H1 (cell line): ENCODE data around the gene LAS1L. TPM values are rescaled to one million over a fixed set of nuclear protein-coding genes. Genes with fewer than 3 reads are reported as not detected.

Source experiments
- CTCF ChIA-PET: fragments of 300-600 bp; sonication (Branson Sonifier 250); formaldehyde crosslinking; loops from one replicate; lab custom pipeline; 2021; ENCODE audit not compliant: partially characterized antibody; lab: Charles Lee
- POLR2A ChIA-PET: fragments of 300-600 bp; sonication (Branson Sonifier 250); formaldehyde crosslinking; loops from one replicate; lab custom pipeline; 2021; ENCODE audit warnings: inconsistent platforms; ENCODE audit not compliant: partially characterized antibody; lab: Charles Lee
- DNase-seq, 2 experiments: peaks; one replicate each; pipeline versions ENCODE4 v3.0.0 to v3.0.0-alpha.2; 2010 to 2022; ENCODE audit warnings: low spot score in 2 of 2, low read depth in 1 of 2, mixed read lengths in 1 of 2
- FAIRE-seq: peaks from 2 replicates; lab custom pipeline; 2011; peaks lifted over from hg19 to GRCh38; lab: Jason Lieb, UNC
- H2AFZ ChIP-seq: 2 replicates; pipeline ENCODE4 v1.8.1; 2012; ENCODE audit warnings: low read length, inconsistent platforms
- H2AK5ac ChIP-seq: 2 replicates; pipeline ENCODE4 v1.6.1; 2013; ENCODE audit warnings: low read depth, low read length
- H2BK120ac ChIP-seq: replicated peaks from 2 replicates; pipeline ENCODE3; 2013; ENCODE audit warnings: low read depth, low read length, inconsistent platforms
- H2BK12ac ChIP-seq: 2 replicates; pipeline ENCODE4 v1.6.1; 2013; ENCODE audit warnings: low read depth, low read length
- H2BK15ac ChIP-seq: 2 replicates; pipeline ENCODE4 v1.6.1; 2013; ENCODE audit warnings: low read length
- H2BK20ac ChIP-seq: 2 replicates; pipeline ENCODE4 v1.6.1; 2013; ENCODE audit warnings: low read length
- H2BK5ac ChIP-seq: 2 replicates; pipeline ENCODE4 v1.6.1; 2013; ENCODE audit warnings: low read depth, low read length
- H3K14ac ChIP-seq: 2 replicates; pipeline ENCODE4 v1.6.1; 2013; ENCODE audit warnings: inconsistent platforms; ENCODE audit not compliant: insufficient read length
- H3K18ac ChIP-seq: 2 replicates; pipeline ENCODE4 v1.6.1; 2013; ENCODE audit warnings: low read length; ENCODE audit errors: extremely low read depth
- H3K23ac ChIP-seq: 2 replicates; pipeline ENCODE4 v1.6.1; 2013; ENCODE audit warnings: inconsistent platforms; ENCODE audit not compliant: insufficient read length
- H3K23me2 ChIP-seq: 2 replicates; pipeline ENCODE4 v1.6.1; 2013; ENCODE audit warnings: low read depth, low read length
- H3K27ac ChIP-seq: 2 replicates; pipeline ENCODE4 v1.6.1; 2011; ENCODE audit warnings: low read depth, low read length, inconsistent platforms
- H3K27me3 ChIP-seq, 4 experiments: replicated peaks in 1 of 4; 1 replicate in 1 of 4; 2 replicates in 3 of 4; pipeline versions ENCODE4 v1.6.1 to v1.8.1; 2011 to 2013; ENCODE audit warnings: low read length in 3 of 4, mild to moderate bottlenecking in 3 of 4, inconsistent platforms in 2 of 4, mixed read lengths in 2 of 4, moderate library complexity in 1 of 4; ENCODE audit not compliant: control insufficient read depth in 3 of 4, insufficient read depth in 3 of 4; ENCODE audit errors: extremely low read depth in 1 of 4
- H3K36me3 ChIP-seq, 4 experiments: 2 replicates each; pipeline versions ENCODE4 v1.6.1 to v1.8.1; 2011 to 2013; ENCODE audit warnings: mild to moderate bottlenecking in 4 of 4, low read length in 3 of 4, moderate library complexity in 2 of 4, control low read depth in 1 of 4, inconsistent platforms in 1 of 4; ENCODE audit not compliant: insufficient read depth in 4 of 4, control insufficient read depth in 2 of 4
- H3K4ac ChIP-seq: replicated peaks from 2 replicates; pipeline ENCODE3; 2013; ENCODE audit warnings: low read length, low read depth, mixed read lengths, inconsistent platforms; ENCODE audit not compliant: insufficient read length
- H3K4me1 ChIP-seq, 4 experiments: replicated peaks in 1 of 4; 1 replicate in 1 of 4; 2 replicates in 3 of 4; pipeline versions ENCODE4 v1.6.1 to v1.8.1; 2011 to 2013; ENCODE audit warnings: low read length in 3 of 4, inconsistent platforms in 2 of 4, mixed read lengths in 1 of 4; ENCODE audit not compliant: insufficient read depth in 4 of 4, control insufficient read depth in 3 of 4
- H3K4me2 ChIP-seq, 2 experiments: 2 replicates each; pipeline versions ENCODE4 v1.6.1 to v1.8.1; 2011 to 2013; ENCODE audit warnings: low read depth in 2 of 2, low read length in 2 of 2, control low read depth in 1 of 2, inconsistent platforms in 1 of 2, mild to moderate bottlenecking in 1 of 2; ENCODE audit not compliant: insufficient read depth in 1 of 2
- H3K4me3 ChIP-seq, 4 experiments: fragments of 200-600, 300-600 bp in 1 of 4; sonication (generic), shearing (Covaris generic), sonication (Bioruptor Twin) in 1 of 4; 2 replicates each; pipeline versions ENCODE4 v1.5.1 to v1.8.1; 2011 to 2016; ENCODE audit warnings: low read length in 4 of 4, low read depth in 3 of 4, control low read depth in 2 of 4, inconsistent platforms in 2 of 4, mild to moderate bottlenecking in 2 of 4, mixed read lengths in 1 of 4, moderate library complexity in 1 of 4; ENCODE audit not compliant: insufficient read depth in 2 of 4; ENCODE audit errors: extremely low read depth in 1 of 4
- H3K56ac ChIP-seq: replicated peaks from 2 replicates; pipeline ENCODE3; 2013; ENCODE audit warnings: low read depth, mild to moderate bottlenecking, mixed read lengths, low read length, inconsistent platforms; ENCODE audit not compliant: insufficient read length
- H3K79me1 ChIP-seq: 2 replicates; pipeline ENCODE4 v1.6.1; 2013; ENCODE audit warnings: low read depth, low read length, control low read depth
- H3K79me2 ChIP-seq, 2 experiments: 2 replicates each; pipeline versions ENCODE4 v1.6.1 to v1.8.1; 2012 to 2013; ENCODE audit warnings: low read length in 2 of 2, mild to moderate bottlenecking in 2 of 2, inconsistent platforms in 1 of 2; ENCODE audit not compliant: insufficient read depth in 2 of 2, control insufficient read depth in 1 of 2
- H3K9ac ChIP-seq, 4 experiments: replicated peaks in 1 of 4; 1 replicate in 1 of 4; 2 replicates in 3 of 4; pipeline versions ENCODE4 v1.6.1 to v1.8.1; 2011 to 2013; ENCODE audit warnings: low read depth in 3 of 4, low read length in 3 of 4, control low read depth in 2 of 4, mild to moderate bottlenecking in 2 of 4, moderate library complexity in 2 of 4, inconsistent platforms in 1 of 4; ENCODE audit errors: extremely low read depth in 1 of 4
- H3K9me3 ChIP-seq, 2 experiments: 2 replicates each; pipeline versions ENCODE4 v1.6.1 to v1.8.1; 2012 to 2013; ENCODE audit warnings: mild to moderate bottlenecking in 2 of 2, moderate library complexity in 2 of 2, control low read depth in 1 of 2, inconsistent platforms in 1 of 2, low read depth in 1 of 2, low read length in 1 of 2, mixed read lengths in 1 of 2; ENCODE audit not compliant: insufficient read depth in 2 of 2
- H4K20me1 ChIP-seq, 2 experiments: replicated peaks in 1 of 2; 2 replicates each; pipeline versions ENCODE3 to v1.8.1; 2011 to 2013; ENCODE audit warnings: inconsistent platforms in 2 of 2, low read length in 2 of 2, mild to moderate bottlenecking in 1 of 2; ENCODE audit not compliant: insufficient read depth in 2 of 2, control insufficient read depth in 1 of 2
- H4K5ac ChIP-seq: 2 replicates; pipeline ENCODE4 v1.6.1; 2013; ENCODE audit warnings: low read length, low read depth, mixed read lengths, inconsistent platforms; ENCODE audit not compliant: insufficient read length
- H4K8ac ChIP-seq: 2 replicates; pipeline ENCODE4 v1.8.0; 2013; ENCODE audit warnings: mild to moderate bottlenecking, moderate library complexity, low read length, inconsistent platforms; ENCODE audit not compliant: insufficient read depth; ENCODE audit errors: extremely low read depth
- H4K91ac ChIP-seq: replicated peaks from 2 replicates; pipeline ENCODE3; 2013; ENCODE audit warnings: low read length, mixed read lengths, inconsistent platforms; ENCODE audit not compliant: insufficient read length
- ASH2L ChIP-seq: fragments of 200-600, 300-600 bp; sonication (generic); IDR thresholded peaks from one replicate; pipeline ENCODE4 v1.7.1; 2017; ENCODE audit warnings: low read length
- CEBPB ChIP-seq: IDR thresholded peaks from 2 replicates; pipeline ENCODE4 v1.6.1; 2012; ENCODE audit warnings: low read depth, low read length
- CHD2 ChIP-seq: IDR thresholded peaks from 2 replicates; pipeline ENCODE4 v1.6.1; 2012; ENCODE audit warnings: low read length, improper control_type of control experiment
- FOSL1 ChIP-seq: IDR thresholded peaks from 2 replicates; pipeline ENCODE4 v1.6.1; 2011; ENCODE audit warnings: mild to moderate bottlenecking, low read depth, low read length, moderate library complexity; ENCODE audit not compliant: insufficient read depth
- GABPA ChIP-seq: IDR thresholded peaks from 2 replicates; pipeline ENCODE4 v1.6.1; 2011; ENCODE audit warnings: mild to moderate bottlenecking, low read length, moderate library complexity, borderline replicate concordance; ENCODE audit not compliant: insufficient read depth
- GTF2F1 ChIP-seq: IDR thresholded peaks from 2 replicates; pipeline ENCODE4 v1.6.1; 2012; ENCODE audit warnings: low read depth, low read length, improper control_type of control experiment, borderline replicate concordance
- JUN ChIP-seq: IDR thresholded peaks from 2 replicates; pipeline ENCODE4 v1.6.1; 2011; ENCODE audit warnings: low read depth, mild to moderate bottlenecking, improper control_type of control experiment, low read length
- NRF1 ChIP-seq: IDR thresholded peaks from 2 replicates; pipeline ENCODE4 v1.6.1; 2011; ENCODE audit warnings: mild to moderate bottlenecking, low read depth, low read length, improper control_type of control experiment
- RXRA ChIP-seq: IDR thresholded peaks from 2 replicates; pipeline ENCODE4 v1.6.1; 2011; ENCODE audit warnings: low read depth, mild to moderate bottlenecking, low read length, moderate library complexity; ENCODE audit not compliant: insufficient read depth
- SRF ChIP-seq: IDR thresholded peaks from 2 replicates; pipeline ENCODE4 v1.6.1; 2011; ENCODE audit warnings: mild to moderate bottlenecking, low read depth, low read length, moderate library complexity
- TCF12 ChIP-seq: IDR thresholded peaks from 2 replicates; pipeline ENCODE4 v1.6.1; 2011; ENCODE audit warnings: low read depth, mild to moderate bottlenecking, low read length
- WGBS, 2 experiments: shearing (Covaris generic) in 1 of 2; methylation state at CpG; one replicate each; pipeline versions ENCODE4 v1.1.6 to v1.1.7; 2013 to 2015; ENCODE audit warnings: low lambda C conversion rate in 2 of 2, mixed read lengths in 2 of 2, inconsistent platforms in 1 of 2, low coverage in 1 of 2, missing lambda C conversion rate in 1 of 2; ENCODE audit not compliant: insufficient replicate concordance in 2 of 2, insufficient coverage in 1 of 2, insufficient read length in 1 of 2; ENCODE audit errors: extremely low coverage in 1 of 2, missing lambda C conversion rate in 1 of 2; 5-methylcytosine and 5-hydroxymethylcytosine counted together
- polyA plus RNA-seq, 7 experiments: library from polyadenylated mRNA; depleted of rRNA in 3 of 7; stranded (reverse) in 5 of 7; unstranded in 2 of 7; fragments of >200 nt in 5 of 7; fragments of 200-250 nt in 2 of 7; gene quantifications; 1 replicate in 5 of 7; 2 replicates in 1 of 7; 4 replicates in 1 of 7; pipeline versions ENCODE4 v1.2.1 to v1.2.3, GENCODE V29; 2011 to 2013; ENCODE audit warnings: missing spikeins in 2 of 7, mixed read lengths in 2 of 7
- total RNA-seq: library from RNA; stranded (reverse); fragmentation: NEBNext Ultra II Directional; extraction: Animal tissue kit (Norgen Biotek cat#: 25700); gene quantifications from 2 replicates; pipeline ENCODE4 v1.2.1, GENCODE V29; 2021

LAS1L gene
- total and polyA plus RNA-seq, 2 of the 8 experiments (the other 6 are each of a cell fraction or from before 2014, with no cell fraction given), result 39.5 to 65.0 TPM

DNA sequence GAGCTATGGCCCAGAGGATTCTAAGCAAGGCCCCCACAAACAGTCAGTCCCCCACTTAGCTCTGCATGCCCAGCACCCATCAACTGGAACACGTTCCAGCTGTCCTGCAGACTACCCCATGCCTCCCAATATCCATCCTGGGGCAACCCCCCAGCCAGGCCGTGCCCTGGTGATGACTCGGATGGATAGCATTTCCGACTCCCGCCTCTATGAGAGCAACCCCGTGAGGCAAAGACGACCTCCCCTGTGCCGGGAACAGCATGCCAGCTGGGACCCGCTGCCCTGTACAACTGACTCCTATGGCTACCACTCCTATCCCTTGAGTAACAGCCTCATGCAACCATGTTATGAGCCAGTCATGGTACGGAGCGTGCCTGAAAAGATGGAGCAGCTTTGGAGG lies 32.0 kb downstream of the LAS1L start:
- ChIA-PET POLR2A (interaction anchor here (1.2 to 1.4 kb wide), 2 partner anchors 9 kb away, joined by 3 to 4 read pairs; no protein-coding TSS in a partner anchor), CTCF (interaction anchor here (0.5 to 1.0 kb wide), 2 partner anchors 8 to 16 kb away, joined by 3 read pairs; no protein-coding TSS in a partner anchor)
- H2BK5ac ChIP-seq, result no peak overlapping the region
- H3K23ac ChIP-seq, result no peak overlapping the region
- no peak overlapping the region for H2AK5ac ChIP-seq
- no peak overlapping the region for H2AFZ ChIP-seq
- H2BK15ac ChIP-seq, result no peak overlapping the region
- 92% methylated on average over 10 of the region's 11 CpGs; no CpG with 5 or more reads in 1 of the 2 experiments for WGBS, 2 experiments
- H3K4ac ChIP-seq, result no peak overlapping the region
- H3K14ac ChIP-seq, result no peak overlapping the region
- no peak overlapping the region for H3K18ac ChIP-seq
- H3K9me3 ChIP-seq, result no peaks in the 10 kb centered on the region
- FAIRE-seq (no peak), DNase-seq (no peak)
- TF ChIP-seq GABPA (no peak), NRF1 (no peak), CHD2 (no peak), ASH2L (no peak), SRF (no peak), TCF12 (no peak), RXRA (no peak), GTF2F1 (no peak), CEBPB (no peak), FOSL1 (no peak), JUN (no peak)
- H2BK120ac ChIP-seq, result no peak overlapping the region
- H4K5ac ChIP-seq, result no peak overlapping the region
- H3K56ac ChIP-seq, result no peak overlapping the region
- no peak overlapping the region for H2BK12ac ChIP-seq
- no peak overlapping the region; a peak in 1 of 4 replicates for H3K4me2 ChIP-seq
- no peaks in the 10 kb centered on the region for H3K79me1 ChIP-seq
- H3K4me1 ChIP-seq, result no peaks in the 10 kb centered on the region
- no peaks in the 10 kb centered on the region for H4K20me1 ChIP-seq
- no peak overlapping the region for H4K91ac ChIP-seq
- no peak overlapping the region for H2BK20ac ChIP-seq
- H3K27ac ChIP-seq, result no peak overlapping the region
- peaks cover 0 to 8% (median 0%) of the 10 kb centered on the region in 4 experiments; a peak in 1 of 8 replicates for H3K36me3 ChIP-seq
- H4K8ac ChIP-seq, result no peak overlapping the region; the same call in 1 of the 2 replicates
- H3K79me2 ChIP-seq, result no peaks in the 10 kb centered on the region
- H3K4me3 ChIP-seq, result no peak overlapping the region
- no peaks in the 10 kb centered on the region for H3K23me2 ChIP-seq
- no peaks in the 10 kb centered on the region for H3K27me3 ChIP-seq
- H3K9ac ChIP-seq, result no peak overlapping the region
